HG02571 (cell line): Measurements from ENCODE around the gene UST.
"Not testable (repeated sequence)": the region's sequence is repeated elsewhere in the genome, so short reads cannot be mapped to it uniquely, and the experiment has no call there.

ENCODE experiments used
- ATAC-seq: cut with Tn5 transposase; IDR thresholded peaks from one replicate; pipeline ENCODE4 v1.9.1; 2021; ENCODE audit warnings: mild to moderate bottlenecking, moderate library complexity; ENCODE audit not compliant: unreplicated experiment

UST gene

DNA sequence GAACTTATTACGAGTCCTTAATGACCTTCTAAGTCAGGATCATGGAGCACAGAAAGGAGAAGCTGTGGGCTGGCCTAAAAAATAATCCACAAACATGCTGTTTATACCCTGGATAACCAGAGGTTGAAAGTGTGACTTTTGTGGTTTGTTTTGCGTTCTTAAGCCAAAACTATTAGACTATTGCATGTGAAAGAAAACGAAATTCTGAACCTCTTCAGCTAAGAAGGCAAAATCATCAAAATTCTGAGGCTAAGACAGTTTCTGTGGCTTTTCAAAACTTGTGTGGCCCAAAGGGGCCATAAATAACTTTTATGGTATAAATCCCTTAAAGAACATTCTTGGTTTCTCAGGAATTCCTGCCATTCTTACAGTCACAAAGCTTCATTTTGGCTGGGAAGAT is 251.0 kb downstream of the UST start:
- no peak for ATAC-seq

DNA sequence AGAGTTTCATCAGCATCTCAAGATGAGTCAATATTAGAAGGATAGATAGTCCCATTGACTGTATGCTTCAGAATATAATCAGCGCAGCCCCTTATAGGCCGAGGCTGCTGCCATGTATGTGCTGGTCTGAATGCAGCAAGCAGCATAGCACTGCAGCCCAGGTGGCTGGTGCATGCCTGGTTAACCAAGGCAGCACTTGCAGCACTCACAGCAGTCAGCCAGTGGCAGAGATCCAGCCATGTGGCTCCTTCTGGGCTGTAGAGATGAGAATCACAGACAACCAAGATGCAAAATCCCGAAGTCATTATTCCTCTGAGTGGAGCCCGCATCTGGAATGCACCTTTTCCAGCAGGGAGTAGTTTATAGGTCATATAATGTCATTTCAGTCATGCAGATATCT is 251.9 kb downstream of the UST start:
- no peak for ATAC-seq

DNA sequence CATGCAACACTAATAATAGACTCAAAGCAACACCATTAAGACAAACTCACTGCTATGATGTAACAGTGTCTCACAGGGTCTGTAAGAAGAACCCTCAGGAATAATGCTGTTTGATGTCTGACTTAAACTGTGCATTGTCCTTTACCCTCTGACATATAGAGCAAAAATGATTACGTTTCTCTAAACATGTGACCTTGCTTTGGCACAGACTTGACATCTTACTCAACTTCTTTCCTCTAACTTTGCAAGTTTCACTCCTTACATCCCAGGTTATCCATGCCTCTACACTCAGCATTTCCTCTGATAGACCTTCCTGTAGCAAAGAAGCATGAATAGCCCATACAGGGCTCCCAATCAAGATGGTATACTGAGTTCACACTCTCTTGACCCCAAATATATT is 252.7 kb downstream of the UST start:
- ATAC-seq, result no peak

DNA sequence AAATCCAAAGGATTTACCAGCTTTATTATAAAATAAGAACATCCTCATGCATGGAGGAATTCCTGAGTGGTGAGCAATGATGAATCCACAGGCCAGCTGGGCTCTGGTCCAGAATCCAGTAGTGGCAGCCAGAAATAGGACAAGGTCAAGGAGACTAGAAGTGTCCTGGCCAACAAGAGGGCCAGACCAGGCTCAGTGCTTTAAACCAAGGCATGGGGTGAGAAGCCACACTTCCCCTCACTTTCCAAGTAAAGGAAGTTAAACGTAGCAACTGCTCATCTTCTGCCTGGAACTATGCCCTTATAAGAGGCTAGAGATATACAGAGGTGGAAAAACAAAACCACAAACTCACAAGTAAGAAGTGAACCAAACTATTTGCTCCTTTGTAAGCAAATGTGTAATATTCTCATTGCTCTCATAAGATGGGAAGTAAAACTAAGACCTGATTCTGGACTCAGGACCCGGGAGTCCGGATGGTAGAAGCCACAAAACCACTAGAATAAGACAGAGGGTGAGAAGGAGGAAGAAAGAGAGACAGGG is 253.2 kb downstream of the UST start:
- ATAC-seq, result no peak

DNA sequence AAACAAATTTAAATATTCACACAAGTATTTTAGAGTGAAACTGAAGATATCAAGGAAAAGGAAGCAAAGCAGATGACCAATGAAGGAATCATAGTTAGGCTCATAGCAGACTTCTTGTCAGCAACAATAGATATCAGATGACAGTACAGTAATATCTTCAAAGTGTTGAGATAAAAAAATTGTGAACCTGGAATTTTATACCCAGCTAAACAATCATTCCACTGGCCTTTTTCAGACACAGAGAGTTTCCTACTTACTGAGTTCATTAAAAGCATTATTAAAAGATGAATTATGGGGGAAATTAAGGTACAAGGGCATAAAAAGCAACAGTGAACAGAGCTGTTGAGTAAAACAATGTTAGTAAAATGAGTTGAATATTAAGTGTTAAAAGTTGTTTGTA is 254.6 kb downstream of the UST start:
- no peak for ATAC-seq

DNA sequence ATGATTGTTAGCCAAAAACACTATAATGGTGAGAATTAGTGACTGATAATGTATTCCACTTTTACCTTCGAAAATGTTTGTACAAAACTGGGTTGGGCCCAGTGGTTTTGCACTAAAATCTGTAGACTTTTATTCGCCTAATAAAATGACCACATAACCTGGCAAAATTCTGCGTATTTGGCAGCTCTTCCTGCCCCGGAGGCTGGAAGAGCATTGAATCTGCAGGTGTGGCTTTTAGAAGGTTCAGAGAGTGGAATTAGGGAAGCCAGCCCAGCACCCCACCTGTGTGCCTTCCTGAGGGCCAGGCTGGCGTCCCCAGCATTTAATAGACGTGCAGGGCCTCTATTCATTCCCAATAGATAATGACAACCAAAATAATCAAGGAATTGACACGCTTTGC is 256.7 kb downstream of the UST start:
- no peak for ATAC-seq

DNA sequence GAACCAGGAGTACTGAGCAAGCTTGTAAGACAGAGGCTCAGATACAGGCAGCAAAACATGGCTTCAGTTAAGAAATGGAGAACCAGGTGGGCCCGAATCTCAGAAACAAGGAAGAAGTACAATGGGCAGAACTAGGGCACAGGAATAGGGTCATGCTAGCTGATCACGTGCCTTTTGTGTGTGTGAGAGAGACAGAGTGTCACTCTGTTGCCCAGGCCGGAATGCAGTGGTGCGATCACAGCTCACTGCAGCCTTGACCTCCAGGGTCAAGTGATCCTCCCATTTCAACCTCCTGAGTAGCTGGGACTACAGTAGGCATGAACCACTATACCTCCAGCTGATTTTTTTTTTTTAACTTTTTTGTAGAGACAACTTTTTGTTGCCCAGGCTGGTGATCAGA is 257.8 kb downstream of the UST start:
- no peak for ATAC-seq

DNA sequence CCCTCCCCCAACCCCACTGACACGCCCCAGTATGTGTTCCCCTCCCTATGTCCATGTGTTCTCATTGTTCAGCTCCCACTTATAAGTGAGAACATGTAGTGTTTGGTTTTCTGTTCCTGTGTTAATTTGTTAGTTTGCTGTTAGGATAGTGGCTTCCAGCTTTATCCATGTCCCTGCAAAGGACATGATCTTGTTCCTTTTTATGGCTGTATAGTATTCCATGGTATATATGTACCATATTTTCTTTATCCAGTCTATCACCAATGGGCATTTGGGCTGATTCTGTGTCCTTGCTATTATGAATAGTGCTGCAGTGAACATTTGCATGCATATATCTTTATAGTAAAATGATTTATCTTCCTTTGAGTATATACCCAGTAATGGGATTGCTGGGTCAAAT is 259.4 kb downstream of the UST start:
- not testable (repeated sequence) for ATAC-seq

DNA sequence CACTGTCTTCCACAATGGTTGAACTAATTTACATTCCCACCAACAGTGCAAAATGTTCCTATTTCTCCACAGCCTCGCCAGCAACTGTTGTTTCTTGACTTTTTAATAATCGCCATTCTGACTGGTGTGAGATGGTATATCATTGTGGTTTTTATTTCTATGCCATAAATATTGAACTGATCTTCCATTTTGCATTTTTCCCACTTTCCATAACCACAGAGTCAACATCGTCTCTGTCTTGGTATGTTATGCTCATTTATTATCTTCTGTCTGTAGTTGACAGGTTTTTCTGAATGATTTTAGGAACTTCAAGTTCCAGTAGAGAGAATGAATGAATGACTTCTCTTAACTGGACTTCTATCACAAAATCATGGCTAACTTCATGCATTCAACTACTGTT is 259.8 kb downstream of the UST start:
- ATAC-seq, result no peak

DNA sequence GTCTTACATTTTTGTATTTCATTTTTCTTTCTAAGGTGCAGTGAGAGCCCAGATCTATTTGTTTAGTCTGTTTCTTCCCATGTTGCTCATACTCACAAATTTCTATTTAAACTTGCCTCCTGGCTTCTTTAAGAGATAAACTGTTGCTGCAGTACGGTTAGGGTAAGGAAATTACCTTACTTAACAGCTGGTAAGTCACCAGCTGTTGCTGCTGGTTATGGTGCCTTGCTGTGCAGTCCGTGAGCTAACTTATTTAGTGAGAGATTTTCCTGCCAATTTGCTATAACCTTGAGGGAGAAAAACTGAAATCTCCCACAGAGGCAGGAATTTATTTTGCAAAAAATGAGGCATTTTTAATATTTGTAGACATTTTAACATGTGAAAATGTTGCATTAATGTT is 261.0 kb downstream of the UST start:
- no peak for ATAC-seq

DNA sequence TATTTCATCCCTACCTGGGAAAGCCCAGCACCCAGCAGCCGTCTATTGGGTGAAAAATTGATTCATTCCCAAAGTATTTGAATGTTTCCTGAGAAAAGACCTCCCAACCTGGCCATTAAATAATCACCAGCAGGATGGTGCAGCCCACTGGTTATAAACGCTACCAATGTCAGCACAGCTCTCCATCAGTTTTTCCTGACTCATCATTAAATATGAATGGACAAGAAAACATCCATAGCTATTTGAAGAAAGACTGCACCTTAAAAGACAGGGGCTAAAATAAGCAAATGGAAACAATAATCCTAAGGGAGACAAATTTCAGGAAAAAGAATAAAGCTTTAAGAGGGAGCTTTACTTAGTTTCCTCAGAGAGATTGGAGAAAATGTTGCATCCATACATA is 261.9 kb downstream of the UST start:
- no peak for ATAC-seq

DNA sequence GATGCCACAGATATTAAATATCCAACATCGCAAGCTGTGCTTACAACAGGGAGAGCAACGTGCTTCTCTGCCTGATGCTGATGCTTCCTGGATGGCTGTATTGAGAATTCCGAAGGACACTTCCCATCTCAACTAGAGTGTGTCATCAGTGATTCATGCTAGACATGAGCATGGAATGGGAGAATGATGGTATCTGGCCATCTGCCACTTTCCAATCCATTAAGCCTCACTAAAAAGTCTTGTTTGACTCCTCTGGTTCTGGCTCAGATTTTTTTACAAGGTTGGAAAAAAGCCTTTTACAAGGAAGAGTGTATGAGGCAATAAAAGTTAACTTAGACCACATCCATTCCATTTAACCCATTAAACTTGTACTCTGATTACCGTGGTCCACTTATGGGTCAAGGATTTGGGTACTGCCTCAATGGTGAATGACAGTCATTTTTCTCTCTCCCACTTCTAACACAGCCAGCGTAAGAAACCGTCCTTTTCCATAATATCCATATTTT is 265.3 kb downstream of the UST start:
- no peak for ATAC-seq

DNA sequence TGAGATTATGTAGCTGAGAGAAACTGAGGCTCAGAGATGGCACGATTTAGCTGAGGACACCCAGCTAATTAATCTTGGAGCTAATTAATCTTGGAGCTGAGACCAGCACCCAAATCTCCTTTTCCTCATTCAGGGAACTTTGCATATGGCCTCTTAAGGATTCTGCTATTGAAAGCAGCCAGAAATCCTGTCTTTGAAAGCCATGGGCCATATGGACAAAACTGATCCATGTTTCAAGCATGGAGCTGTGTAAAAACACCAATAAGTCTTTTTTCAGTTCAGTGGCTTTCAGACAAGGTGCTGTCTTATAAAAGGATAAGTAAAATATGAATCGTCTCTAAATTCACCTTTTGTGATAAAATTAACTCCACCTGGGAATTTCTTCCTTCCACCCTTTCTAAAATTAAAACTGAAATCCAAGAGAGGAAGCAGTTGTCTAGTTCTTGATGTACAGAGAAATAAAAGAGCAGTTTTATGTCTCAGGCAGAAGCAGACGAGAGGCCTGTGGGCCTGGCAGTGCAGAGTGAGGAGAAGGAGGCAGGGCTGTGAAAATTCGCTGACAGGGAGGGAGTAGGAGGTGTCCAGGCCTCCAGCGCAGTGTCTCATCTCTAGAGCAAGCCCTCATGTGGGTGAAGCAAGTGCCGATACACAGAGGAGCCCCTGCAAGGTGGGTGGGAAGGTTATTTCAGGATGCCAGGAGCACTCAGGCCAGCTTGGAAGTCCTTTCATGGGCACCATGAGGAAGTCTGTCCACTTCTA is 266.9 kb downstream of the UST start:
- no peak for ATAC-seq

DNA sequence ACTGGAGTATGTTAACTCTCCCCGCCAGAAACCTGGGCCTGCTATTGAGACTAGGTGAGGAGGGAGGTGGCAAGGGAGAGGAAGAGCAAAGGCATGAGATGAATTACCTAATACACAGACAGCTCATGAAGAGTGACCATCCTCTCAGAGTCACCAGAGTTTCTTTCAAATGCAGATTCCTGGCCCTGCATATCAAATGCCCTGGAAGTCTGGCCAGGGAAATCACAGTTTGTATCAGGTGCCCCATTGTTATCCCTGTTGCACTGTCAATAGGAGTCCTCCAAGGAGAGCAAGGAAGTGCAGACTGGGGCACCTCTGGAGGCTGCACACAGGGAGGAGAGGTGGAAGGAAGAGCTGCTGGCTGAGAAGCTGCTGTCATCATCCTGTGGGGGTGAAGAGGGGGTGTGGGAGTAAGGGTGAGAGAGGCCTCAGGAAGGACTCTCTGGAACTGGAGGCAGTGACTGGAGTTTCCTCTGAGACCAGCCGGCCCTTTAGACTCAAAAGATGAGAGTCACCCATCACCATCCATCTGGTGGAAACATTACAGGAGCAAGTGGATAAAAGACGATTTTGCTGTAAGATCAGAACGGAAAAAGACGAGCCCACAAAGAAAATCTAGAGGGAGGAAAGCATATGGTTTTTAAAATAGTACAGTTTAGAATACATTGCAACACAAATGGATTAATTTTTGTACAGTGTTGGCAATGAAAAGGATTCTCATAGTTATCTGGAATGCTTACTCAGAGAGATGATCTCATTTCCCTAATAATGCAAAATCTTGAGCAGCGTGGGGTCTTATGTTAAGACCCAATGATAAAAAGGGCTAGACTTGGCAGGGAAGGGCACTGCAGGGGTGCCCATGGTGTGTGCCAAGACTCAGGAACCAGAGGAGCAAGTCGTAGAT is 268.1 kb downstream of the UST start:
- no peak for ATAC-seq

DNA sequence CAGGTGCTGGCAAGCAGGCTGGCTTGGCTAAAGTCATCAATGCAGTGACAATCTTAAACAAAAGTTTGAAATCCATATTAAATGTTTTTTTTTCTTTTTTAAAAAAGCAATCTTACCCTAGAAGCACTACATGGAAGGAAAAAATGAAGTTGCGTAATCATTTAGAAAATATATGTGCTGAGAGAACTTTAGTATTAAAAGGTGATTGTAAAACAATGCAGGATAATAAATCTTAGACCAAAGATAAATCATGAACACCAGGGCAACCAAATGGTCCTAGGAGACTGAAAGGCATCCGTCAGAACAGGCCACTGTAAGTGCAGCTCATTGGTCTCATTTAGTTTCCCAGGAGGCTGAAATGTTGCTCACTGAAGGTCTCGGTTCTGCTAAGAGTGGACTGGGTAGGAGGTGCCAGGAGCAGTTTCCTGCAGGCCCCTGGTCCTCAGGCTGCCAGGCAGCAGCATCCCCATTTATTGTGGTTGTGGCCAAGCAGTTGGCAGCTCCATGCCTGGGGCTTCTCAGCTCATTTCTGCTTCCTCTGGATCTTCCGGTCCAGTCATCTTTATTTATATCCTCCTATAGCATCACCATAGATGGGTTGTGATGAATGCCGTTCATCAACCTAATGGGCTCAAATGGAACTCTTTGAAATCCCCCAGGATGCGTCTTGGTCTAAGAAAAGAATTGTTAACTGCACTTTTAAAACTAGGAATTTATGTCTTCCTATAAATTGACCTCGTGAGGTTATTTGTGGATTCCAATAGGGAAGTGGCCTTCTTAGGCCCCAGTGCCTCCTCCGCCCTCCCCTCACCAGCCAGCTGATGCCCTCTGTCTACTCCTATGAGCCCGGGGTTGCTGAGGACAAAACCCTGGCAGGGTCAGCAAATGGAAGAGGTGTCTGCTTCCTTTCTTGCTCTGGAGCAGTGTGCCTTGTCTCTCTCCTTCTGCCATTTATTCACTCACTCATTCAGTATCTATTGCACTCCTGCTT is 269.0 kb downstream of the UST start:
- ATAC-seq, result no peak

DNA sequence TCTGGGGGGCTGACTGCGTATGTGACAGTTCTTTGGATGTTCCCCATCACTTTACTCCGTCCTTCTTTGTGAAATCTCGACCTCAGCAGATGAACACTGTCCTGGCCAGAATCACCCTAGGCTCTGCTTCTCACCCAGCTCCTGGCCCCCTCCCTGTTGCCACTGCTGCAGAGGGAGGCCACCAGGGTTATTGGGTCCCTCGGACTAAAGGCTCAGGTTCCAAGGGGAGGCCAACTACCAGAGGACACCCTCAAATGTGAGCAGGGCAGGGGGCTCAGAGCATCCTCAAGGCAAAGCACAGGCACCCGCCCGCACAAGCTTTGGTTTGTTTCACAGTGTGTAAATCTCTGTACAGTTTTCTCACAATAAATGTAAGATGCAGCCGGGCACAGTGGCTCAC is 269.9 kb downstream of the UST start:
- ATAC-seq, result no peak

DNA sequence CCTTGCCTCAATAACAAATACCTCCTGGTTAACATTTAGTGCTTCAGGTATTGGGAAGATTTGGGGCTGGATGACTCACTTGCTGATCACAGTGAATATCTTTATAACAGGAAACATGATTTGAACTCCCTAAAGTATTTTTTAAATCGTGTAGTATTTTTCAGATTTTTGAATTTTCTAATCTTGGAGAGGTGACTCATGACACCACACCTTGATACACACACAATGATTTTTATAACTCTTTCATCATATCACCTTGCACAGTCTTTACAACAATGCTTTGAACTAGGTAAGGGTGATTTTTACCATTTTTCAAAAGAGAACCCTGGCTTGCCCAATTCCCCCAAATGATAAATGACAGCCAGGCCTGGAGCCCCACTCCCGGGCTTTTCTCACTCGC is 273.5 kb downstream of the UST start:
- no peak for ATAC-seq

DNA sequence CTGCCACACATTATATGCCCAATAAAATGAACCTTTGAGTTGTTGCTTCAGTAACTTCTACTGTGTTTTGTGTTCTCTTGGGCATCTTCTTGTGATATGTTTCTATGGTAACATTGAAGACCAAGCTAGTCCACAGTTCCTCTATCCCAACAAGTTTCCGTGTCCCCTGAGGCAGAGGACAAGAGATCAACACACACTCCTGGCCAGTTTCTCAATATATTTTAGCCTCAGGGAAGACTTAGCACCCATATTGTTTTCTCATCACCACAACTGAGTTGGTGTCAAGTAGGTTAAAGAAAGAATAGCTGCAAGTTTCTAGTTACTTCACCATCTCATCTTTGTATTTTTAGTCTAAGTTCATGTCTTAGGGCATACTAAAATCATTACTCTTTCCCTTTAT is 277.5 kb downstream of the UST start:
- no peak for ATAC-seq

DNA sequence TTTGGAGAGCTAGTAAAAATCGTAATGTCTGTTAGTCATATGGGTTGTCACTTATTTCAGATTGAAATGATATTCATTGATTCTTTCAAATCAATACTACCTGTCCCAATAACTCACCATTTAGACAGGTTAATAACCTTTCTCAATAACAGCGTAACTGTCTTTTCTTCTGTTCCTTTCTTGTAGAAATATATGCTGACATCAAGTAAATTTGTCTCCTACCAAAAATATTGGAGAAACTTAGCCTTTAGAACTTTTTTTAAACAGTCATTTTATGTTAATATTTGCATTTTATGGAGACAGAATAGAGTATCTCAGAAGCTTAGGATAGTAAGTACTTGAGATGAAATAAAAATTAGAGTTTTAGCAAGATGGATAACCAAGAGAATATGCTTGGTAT is 278.2 kb downstream of the UST start:
- no peak for ATAC-seq

DNA sequence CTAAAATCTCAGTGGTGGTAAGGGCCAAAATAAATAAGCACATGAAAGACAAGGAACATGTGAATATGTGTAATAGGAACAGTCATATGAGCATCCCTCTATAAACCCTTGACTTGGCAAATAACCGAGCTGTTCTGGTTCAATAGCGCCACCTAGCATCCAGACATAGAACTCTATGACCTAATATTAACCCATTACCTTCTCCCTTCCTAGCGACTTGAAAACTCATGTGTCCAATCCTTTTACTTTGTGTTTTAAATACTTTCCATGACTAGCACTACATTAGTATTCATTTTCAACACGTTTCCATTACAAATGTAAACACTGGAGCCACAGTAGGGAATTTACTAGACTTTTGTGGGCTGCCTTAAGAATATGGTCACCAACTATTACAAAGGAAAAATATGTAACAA is 279.7 kb downstream of the UST start:
- no peak for ATAC-seq

DNA sequence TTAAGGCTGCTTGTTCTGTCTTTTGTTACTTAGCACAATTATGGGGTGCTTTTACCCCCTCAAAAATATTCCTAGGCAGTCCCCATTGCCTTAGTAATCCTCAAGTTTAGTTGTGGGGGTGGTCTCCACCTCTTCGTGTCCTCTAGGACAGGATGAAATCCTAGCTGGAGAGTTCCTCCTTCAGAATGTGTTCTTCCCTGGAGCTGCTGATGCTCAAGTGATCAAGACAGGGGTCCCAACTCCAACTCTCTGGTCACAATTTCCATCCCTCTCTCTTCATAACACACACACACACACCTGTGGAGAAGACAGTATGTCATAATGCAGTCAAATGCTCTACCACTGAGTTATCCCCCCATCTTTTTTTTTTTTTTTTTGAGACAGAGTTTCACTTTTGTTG is 280.7 kb downstream of the UST start:
- no peak for ATAC-seq
